ENCODE results near the gene SNRNP25. TPM values are rescaled to one million over a fixed set of nuclear protein-coding genes. Genes with fewer than 3 reads are reported as not detected.

The SNRNP25 gene
- total RNA-seq, 1 donor from 2014 or later: 20.7 TPM

GRCh38 chr16:92431-93339 is 39.1 kb downstream of the SNRNP25 start:
- DNase-seq (ENCODE audit: extremely low read depth, low read depth, low spot score): no peak

DNA sequence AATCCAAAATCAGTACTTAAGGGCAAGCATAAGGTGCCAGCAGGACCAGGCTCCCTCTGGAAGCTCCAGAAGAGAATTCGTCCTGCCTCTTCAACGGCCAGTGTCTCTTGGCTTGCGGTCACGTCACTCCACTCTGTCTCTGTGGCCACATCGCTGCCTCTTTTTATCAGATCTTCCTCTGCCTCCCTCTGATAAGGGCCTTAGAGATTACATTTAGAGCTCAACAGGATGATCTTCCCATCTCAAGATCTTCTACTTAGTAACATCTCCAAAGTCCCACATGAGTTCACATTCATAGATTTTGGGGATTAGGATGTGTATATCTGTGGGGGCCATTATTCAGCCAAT is 41.3 kb downstream of the SNRNP25 start:
- DNase-seq (ENCODE audit: extremely low read depth, low read depth, low spot score): no peak

DNA sequence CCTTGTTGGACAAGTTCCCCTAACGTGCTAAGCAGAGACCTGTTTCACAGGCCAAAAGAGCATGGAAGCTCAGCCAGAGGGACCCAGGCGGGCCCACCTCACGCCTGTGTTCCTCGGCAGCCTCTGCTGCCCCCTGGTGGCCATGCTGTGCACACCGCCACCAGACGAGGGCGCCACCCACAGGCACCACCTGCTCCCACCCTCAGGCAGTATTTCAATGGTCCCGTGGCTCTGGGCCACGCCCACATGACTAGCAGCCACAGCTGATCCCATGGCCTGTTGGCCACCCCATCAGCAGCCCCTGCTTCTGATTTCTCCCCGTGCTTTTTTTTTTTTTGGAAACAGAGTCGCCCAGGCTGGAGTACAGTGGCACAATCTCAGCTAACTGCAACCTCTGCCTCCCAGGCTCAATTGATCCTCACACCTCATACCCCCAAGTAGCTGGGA is 43.3 kb downstream of the SNRNP25 start:
- no peak for DNase-seq (ENCODE audit: extremely low read depth, low read depth, low spot score)

- DNase-seq (ENCODE audit: extremely low read depth, low read depth, low spot score): no peak
Measured at GRCh38 chr16:97822-98221, 44.2 kb downstream of the SNRNP25 start.

GRCh38 chr16:100989-101388 is 47.4 kb downstream of the SNRNP25 start:
- no peak for DNase-seq (ENCODE audit: extremely low read depth, low read depth, low spot score)

DNA sequence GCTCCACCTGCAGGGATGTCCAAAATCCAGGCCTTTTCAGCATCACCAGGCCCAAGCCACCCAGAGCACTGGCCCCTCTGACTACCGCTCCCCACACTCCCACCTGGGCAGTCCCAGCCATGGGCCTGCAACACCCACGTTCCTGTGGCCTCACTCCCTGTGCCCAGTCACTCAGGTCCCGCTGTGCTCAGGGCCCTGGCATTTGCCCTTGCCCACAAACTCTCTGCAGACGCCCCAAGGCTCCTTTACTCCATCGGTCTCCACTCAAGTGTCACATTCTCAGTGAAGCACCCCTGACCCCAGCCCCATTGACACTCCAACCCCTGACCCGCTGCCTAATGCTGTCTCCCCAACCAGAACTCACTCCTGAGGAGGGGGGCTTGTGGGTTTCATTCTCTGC is 48.0 kb downstream of the SNRNP25 start:
- DNase-seq (ENCODE audit: extremely low read depth, low read depth, low spot score): no peak

DNA sequence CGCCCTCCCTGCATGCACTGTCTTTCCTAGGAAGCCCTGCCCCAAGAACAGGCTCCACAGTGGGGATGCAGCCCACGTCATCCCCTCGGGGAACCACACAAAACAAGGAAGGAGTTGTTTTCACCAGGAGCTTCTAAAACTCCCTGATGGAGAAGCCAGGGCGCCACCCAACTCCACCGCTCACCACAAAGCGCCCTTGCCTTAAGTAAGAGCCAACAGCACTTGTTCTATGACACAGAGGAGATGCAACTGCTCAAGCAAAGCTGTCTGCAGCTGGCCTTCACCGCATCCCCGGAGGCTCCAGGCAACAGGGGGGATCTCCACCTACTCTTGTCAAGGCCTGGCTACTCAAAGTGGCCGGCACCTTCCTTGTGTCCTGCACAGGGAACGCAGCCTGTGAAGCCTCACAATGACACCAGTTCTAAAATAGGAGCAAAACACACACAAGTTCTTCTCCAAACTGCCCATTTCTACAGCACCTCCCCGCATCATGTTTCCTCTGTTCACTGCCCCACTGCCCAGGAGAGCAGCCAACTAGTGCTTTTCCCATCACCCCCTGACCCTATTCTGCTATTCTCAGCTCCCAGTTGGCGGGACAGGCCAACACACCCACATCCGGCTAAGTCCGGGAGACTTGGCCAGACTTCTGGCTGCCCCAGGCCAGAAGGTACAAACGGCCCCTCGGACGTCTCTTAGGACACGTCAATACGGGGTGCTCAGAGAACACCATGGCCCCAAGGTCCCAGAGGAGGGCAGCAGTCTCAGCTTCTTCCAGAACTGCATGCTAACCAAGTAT is 48.6 kb downstream of the SNRNP25 start:
- no peak for DNase-seq (ENCODE audit: extremely low read depth, low read depth, low spot score)

DNA sequence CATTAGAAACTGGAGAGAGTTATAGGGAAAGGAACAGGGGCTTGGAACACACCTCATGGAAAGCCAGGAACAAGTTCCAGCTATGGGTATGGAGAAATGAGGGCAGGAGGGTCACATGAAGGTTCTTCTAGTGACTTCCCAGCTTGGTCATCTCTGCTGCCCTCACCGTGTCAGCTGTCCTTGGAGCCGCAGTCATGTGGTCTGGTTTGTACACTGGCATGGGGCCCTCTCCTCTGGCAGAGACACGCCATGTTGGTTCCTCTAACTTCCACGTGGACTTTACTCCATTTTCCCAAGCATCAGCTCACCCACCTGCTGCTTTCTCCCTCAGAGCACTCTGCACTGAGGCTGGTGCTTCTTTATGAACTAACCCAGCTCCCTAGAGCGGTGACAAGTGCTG is 50.7 kb downstream of the SNRNP25 start:
- no peak for DNase-seq (ENCODE audit: extremely low read depth, low read depth, low spot score)

- DNase-seq (ENCODE audit: extremely low read depth, low read depth, low spot score): no peak
Measured at GRCh38 chr16:104928-105327, 51.3 kb downstream of the SNRNP25 start.

- no peak for DNase-seq (ENCODE audit: extremely low read depth, low read depth, low spot score)
Measured at GRCh38 chr16:105521-105920, 51.9 kb downstream of the SNRNP25 start.

DNA sequence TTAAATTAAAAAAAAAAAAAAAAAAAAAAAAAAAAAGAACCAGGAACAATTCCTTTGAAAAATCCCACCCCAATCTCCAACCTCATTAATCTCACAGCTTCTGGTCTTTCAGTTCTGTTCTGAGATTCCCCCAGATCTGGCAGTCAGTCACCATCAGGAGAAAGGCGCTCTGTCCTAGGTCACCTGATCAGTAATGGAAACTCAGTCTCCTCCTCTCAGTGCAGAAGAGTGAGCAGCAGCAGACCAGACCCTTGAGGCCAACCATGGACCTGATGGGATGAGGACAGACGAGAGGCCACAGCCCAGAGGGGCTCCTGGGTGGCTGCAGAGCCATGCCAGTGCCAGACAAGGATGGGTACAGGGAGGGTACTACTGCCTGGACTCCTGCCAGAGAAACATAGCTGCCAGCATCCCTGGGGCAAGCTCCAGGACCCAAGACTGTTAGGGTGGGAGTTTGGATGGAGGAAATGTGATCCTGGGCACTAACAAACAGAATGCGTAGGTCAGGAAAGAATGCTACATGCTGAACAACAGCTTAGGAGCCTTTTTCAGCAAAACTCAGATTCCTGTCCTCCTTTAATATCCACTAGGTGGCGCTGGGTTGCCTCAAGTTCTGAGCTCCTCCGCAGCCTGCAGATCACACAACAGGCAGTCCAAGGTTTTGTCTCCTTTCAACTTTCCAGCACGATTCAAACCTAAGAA is 53.1 kb downstream of the SNRNP25 start:
- peak; percentile 68 for DNase-seq (ENCODE audit: extremely low read depth, low read depth, low spot score)

Other genes starting within 250 kb of the SNRNP25 start
- gene POLR3K, start 220 bp upstream of the SNRNP25 start, total RNA-seq: 4.8 and 8.5 TPM in 2 replicates
- 46.6 and 75.5 TPM in 2 replicates for gene RHBDF1, start 18.8 kb downstream of the SNRNP25 start, total RNA-seq
- gene MPG, start 24.4 kb downstream of the SNRNP25 start, total RNA-seq: 174 and 190 TPM in 2 replicates
- gene NPRL3, start 84.8 kb downstream of the SNRNP25 start, total RNA-seq: 15.1 and 39.6 TPM in 2 replicates
- not detected in 2 replicates for gene HBZ, start 98.8 kb downstream of the SNRNP25 start, total RNA-seq
- not detected in 2 replicates for gene HBM, start 112.2 kb downstream of the SNRNP25 start, total RNA-seq
- gene HBA2, start 119.0 kb downstream of the SNRNP25 start, total RNA-seq: not detected in 2 replicates
- not detected in 2 replicates for gene HBA1, start 122.9 kb downstream of the SNRNP25 start, total RNA-seq
- gene HBQ1, start 126.6 kb downstream of the SNRNP25 start, total RNA-seq: 3.7 and 4.9 TPM in 2 replicates
- gene LUC7L, start 175.6 kb downstream of the SNRNP25 start, total RNA-seq: 45.6 and 85.6 TPM in 2 replicates
- gene FAM234A, start 181.0 kb downstream of the SNRNP25 start, total RNA-seq: 112 and 124 TPM in 2 replicates
- gene RGS11, start 222.1 kb downstream of the SNRNP25 start, total RNA-seq: 2.3 and 3.9 TPM in 2 replicates
- 0.64 and 4.0 TPM in 2 replicates for gene ARHGDIG, start 226.8 kb downstream of the SNRNP25 start, total RNA-seq
- gene PDIA2, start 229.3 kb downstream of the SNRNP25 start, total RNA-seq: 0.23 TPM in 1 of 2 replicates, not detected in the other

All from glomerular endothelial cell (primary cell).